ENCODE results near the gene CMYA5.

DNA sequence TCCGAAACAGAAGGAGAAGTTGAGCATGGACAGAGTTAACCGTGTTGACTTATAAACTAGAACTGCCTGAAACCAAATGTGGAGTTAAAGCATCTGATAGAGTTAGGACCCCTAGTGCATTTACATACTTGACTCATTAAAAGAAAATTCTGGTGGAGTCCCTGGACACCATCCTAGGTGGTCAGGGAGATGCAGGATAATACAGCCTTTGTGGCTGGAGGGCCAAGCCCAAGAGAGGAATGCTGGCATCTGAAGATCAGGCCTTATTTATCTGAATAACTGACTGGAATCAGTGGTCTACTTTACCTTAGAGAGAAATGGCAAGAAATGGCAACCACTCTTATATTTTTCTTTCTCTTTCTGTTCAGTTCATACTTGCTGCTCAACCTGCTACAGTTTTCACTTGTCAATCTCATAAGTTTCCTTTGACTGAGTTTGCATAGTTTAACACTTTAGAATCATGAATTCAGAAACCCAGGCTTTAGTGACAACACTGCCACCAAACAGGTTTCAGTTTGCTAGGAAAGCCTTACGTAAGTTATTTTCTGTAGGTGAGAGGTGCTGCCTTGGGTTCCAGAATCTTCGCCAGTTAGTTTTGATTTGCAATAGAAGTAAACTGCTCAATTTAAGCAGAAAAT lies 10.2 kb downstream of the CMYA5 start:
- no peak for TF ChIP-seq EZH2phosphoT487 (conservative IDR thresholded peaks at IDR 0.05; ENCODE audit: low read length)
- TF ChIP-seq, protein P1, sequence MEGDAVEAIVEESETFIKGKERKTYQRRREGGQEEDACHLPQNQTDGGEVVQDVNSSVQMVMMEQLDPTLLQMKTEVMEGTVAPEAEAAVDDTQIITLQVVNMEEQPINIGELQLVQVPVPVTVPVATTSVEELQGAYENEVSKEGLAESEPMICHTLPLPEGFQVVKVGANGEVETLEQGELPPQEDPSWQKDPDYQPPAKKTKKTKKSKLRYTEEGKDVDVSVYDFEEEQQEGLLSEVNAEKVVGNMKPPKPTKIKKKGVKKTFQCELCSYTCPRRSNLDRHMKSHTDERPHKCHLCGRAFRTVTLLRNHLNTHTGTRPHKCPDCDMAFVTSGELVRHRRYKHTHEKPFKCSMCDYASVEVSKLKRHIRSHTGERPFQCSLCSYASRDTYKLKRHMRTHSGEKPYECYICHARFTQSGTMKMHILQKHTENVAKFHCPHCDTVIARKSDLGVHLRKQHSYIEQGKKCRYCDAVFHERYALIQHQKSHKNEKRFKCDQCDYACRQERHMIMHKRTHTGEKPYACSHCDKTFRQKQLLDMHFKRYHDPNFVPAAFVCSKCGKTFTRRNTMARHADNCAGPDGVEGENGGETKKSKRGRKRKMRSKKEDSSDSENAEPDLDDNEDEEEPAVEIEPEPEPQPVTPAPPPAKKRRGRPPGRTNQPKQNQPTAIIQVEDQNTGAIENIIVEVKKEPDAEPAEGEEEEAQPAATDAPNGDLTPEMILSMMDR (IDR thresholded peaks at IDR 0.05; ENCODE audit: insufficient read depth, low read length, poor library complexity, severe bottlenecking): no peak

All from SU-DHL-6 (cell line).